Kidney epithelial cell (primary cell): Measurements from ENCODE around the gene PRPF18. TPM values are rescaled to one million over a fixed set of nuclear protein-coding genes. Genes with fewer than 3 reads are reported as not detected.

Experiments used
- DNase-seq: peaks from one replicate; pipeline ENCODE4 v3.0.0-alpha.2; 2010; ENCODE audit warnings: low read depth
- H3K27me3 ChIP-seq: 2 replicates; pipeline ENCODE4 v1.6.0; 2011; ENCODE audit warnings: low read length; ENCODE audit not compliant: control insufficient read depth, insufficient read depth
- H3K36me3 ChIP-seq: 2 replicates; pipeline ENCODE4 v1.5.1; 2011; ENCODE audit warnings: low read length; ENCODE audit not compliant: control insufficient read depth, insufficient read depth
- H3K4me3 ChIP-seq: 2 replicates; pipeline ENCODE4 v1.5.1; 2011; ENCODE audit warnings: low read depth, mild to moderate bottlenecking, control low read depth, low read length
- total RNA-seq: library from RNA; depleted of rRNA; stranded (reverse); fragments of >200 nt; gene quantifications from 2 replicates; pipeline ENCODE4 v1.2.3, GENCODE V29; 2015
- TF ChIP-seq, protein P1 (sequence below): IDR thresholded peaks from 2 replicates; pipeline ENCODE4 v1.5.1; 2011; ENCODE audit warnings: mild to moderate bottlenecking, moderate library complexity, low read length, control low read depth, inconsistent platforms; ENCODE audit not compliant: insufficient read depth, poor library complexity, severe bottlenecking

Gene PRPF18
- total RNA-seq, 1 donor from 2014 or later = 29.4 TPM

DNA sequence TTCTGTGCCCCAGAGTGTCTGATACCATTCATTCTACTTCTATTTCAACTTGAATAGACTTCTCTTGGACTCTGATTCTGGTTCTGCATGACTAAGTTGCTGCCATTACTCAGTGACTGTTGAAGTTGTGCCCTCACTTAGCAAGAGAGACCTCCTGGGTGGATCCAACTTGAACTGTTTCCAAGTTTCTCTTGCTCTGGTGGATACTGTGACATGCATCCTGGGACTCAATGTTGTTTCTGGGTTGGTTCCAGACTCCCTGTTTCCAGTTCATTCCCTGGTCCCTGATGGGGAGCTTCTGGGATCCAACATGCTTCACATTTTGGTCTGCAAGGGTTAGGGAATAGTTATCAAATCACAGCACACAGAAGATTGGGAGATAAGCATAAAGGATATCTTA, 26.2 kb upstream of the PRPF18 start:
- no peaks in the 10 kb centered on the region for H3K27me3 ChIP-seq
- H3K4me3 ChIP-seq = no peak overlapping the region
- TF ChIP-seq, protein P1, sequence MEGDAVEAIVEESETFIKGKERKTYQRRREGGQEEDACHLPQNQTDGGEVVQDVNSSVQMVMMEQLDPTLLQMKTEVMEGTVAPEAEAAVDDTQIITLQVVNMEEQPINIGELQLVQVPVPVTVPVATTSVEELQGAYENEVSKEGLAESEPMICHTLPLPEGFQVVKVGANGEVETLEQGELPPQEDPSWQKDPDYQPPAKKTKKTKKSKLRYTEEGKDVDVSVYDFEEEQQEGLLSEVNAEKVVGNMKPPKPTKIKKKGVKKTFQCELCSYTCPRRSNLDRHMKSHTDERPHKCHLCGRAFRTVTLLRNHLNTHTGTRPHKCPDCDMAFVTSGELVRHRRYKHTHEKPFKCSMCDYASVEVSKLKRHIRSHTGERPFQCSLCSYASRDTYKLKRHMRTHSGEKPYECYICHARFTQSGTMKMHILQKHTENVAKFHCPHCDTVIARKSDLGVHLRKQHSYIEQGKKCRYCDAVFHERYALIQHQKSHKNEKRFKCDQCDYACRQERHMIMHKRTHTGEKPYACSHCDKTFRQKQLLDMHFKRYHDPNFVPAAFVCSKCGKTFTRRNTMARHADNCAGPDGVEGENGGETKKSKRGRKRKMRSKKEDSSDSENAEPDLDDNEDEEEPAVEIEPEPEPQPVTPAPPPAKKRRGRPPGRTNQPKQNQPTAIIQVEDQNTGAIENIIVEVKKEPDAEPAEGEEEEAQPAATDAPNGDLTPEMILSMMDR = no peak
- H3K36me3 ChIP-seq = no peaks in the 10 kb centered on the region
- DNase-seq = peak; percentile 94

DNA sequence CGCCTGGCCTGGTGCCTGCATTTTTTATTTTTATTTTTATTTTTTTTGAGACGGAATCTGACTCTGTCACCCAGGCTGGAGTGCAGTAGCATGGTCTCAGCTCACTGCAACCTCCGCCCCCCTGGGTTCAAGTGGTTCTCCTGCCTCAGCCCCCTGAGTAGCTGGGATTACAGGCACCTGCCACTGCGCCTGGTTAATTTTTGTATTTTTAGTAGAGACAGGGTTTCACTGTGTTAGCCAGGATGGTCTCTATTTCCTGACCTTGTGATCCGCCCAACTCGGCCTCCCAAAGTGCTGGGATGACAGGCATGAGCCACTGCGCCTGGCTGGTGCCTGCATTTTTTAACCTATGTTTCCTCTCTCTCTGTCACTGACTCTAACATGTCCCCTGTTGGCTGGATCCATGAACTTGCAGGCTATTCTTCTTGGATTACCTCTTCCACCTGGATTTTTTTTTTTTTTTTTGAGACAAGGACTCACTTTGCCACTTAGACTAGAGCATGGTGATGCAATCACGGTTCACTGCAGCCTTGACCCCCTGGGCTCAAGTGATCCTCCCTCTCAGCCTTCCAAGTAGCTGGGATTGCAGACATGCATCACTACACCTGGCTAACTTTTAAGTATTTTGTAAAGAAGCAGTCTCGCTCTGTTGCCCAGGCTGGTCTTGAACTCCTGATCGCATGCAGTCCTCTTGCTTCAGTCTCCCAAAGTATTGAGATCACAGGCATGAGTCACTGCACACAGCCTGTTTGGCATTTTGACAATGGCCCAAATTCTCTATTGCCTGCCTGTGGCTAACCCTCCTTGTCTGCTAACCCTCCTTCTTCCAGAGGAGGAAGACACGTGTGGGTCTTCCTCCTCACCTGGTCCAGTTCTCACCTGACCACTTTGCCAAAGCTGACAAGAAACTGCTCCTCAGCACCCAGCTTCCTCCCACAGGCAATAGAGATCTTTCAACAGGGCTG, 23.0 kb upstream of the PRPF18 start:
- peak; percentile 75 for DNase-seq
- Histone ChIP-seq H3K4me3 (no peak overlapping the region), H3K27me3 (no peaks in the 10 kb centered on the region), H3K36me3 (no peaks in the 10 kb centered on the region)
- TF ChIP-seq, protein P1 = no peak

DNA sequence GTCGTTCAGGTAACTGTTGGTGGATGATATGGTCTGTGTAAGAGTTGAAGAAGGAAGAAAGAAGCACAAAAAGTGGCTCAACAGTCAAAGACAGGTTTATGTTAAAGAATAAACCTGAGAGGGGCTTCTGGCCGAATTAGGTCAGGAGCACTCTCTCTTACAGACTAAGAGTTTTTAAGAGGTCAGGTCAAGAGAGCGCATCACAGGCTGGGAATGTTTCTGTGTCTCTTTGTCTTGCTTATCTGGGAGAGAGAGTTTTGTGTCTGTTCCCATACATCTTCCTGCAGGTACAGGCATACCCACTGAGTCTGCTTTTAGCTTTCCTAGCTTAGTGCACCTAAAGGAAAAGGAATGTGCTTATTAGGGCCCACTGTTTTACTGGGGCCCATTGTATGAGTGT, 22.2 kb upstream of the PRPF18 start:
- no peaks in the 10 kb centered on the region for H3K36me3 ChIP-seq
- no peak for DNase-seq

DNA sequence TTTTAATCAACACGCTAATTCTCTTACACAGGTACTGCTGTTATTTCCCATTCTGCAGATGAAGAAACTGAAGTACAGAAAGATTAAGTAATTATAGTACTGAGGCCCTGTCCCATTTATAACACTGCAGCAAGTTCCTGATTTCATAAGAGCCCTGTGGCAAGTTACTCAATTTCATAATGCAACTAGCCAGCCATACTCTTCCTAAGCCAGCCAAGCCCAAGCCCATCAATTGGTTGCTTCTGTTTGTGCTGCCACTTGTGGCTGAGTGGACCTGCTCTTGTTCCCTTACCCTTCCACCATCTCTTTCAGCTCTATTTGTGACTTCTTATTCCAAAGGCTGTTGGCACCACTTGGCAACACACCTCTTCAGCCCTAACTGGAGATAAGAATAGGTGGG, 19.7 kb upstream of the PRPF18 start:
- DNase-seq = no peak
- Histone ChIP-seq H3K36me3 (no peaks in the 10 kb centered on the region), H3K27me3 (no peaks in the 10 kb centered on the region), H3K4me3 (no peak overlapping the region)
- TF ChIP-seq, protein P1 = no peak

More for the DNA sequence above, 22.2 kb upstream of the PRPF18 start:
- Histone ChIP-seq H3K27me3 (no peaks in the 10 kb centered on the region), H3K4me3 (no peak overlapping the region)
- TF ChIP-seq, protein P1 = no peak

DNA sequence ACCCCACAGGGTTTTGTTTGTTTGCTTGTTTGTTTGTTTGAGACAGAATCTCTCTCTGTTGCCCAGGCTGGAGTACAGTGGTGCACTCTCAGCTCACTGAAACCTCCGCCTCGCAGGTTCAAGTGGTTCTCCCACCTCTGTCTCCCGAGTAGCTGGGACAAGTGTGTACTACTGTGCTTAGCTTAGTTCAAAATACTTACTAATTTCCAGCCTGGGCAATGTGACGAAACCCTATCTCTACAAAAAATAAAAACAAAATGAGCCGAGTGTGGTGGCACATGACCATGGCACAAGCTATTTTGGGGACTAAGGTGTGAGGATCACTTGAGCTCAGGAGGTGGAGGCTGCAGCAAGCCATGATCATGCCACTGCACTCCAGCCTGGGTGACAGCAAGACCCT, 15.2 kb upstream of the PRPF18 start:
- TF ChIP-seq, protein P1 = no peak
- no peaks in the 10 kb centered on the region for H3K36me3 ChIP-seq
- DNase-seq = no peak
- no peak overlapping the region for H3K4me3 ChIP-seq
- no peaks in the 10 kb centered on the region for H3K27me3 ChIP-seq
